Measurements from ENCODE around the gene MBOAT2. TPM values are rescaled to one million over a fixed set of nuclear protein-coding genes. Genes with fewer than 3 reads are reported as not detected.

MBOAT2 gene
- total RNA-seq, 5 donors from 2014 or later (not counting 1 experiment from before 2014, with no cell fraction given) = 1.3 to 3.0 (median 2.7) TPM

- H3K4me3 Mint-ChIP-seq = no peak overlapping the region
- H3K36me3 Mint-ChIP-seq = no peaks in the 10 kb centered on the region
- DNase-seq = no peak
- H3K9me3 Mint-ChIP-seq = no peaks in the 10 kb centered on the region
- Histone ChIP-seq H3K27me3 (replicated peaks in 1 of 2; ENCODE audit: control insufficient read depth in 2 of 2, extremely low read depth in 1 of 2, insufficient read depth in 2 of 2, low read length in 1 of 2) (no peaks in the 10 kb centered on the region), H3K4me1 (ENCODE audit: control insufficient read depth in 1 of 2, extremely low read depth in 1 of 2, insufficient read depth in 2 of 2, low read length in 2 of 2) (no peaks in the 10 kb centered on the region), H3K4me3 (ENCODE audit: control insufficient read depth in 1 of 2, extremely low read depth in 1 of 2, low read length in 1 of 2) (no peak overlapping the region), H3K27ac (ENCODE audit: low read length) (no peak overlapping the region), H3K9me3 (no peaks in the 10 kb centered on the region), H3K36me3 (ENCODE audit: control insufficient read depth in 2 of 2, extremely low read depth in 1 of 2, insufficient read depth in 1 of 2, low read length in 1 of 2) (no peaks in the 10 kb centered on the region)
- no peaks in the 10 kb centered on the region for H3K4me1 Mint-ChIP-seq
- WGBS (ENCODE audit: insufficient coverage) = 93% methylated on average over 7 of the region's 8 CpGs
- no peaks in the 10 kb centered on the region for H3K27me3 Mint-ChIP-seq
- no peak for ATAC-seq (replicated peaks in 1 of 4)
- ChIA-PET POLR2A (no interaction called here), CTCF (no interaction called here)
- no peak overlapping the region for H3K27ac Mint-ChIP-seq
Observed at GRCh38 chr2:8888963-8889362, 114.5 kb downstream of the MBOAT2 start.

DNA sequence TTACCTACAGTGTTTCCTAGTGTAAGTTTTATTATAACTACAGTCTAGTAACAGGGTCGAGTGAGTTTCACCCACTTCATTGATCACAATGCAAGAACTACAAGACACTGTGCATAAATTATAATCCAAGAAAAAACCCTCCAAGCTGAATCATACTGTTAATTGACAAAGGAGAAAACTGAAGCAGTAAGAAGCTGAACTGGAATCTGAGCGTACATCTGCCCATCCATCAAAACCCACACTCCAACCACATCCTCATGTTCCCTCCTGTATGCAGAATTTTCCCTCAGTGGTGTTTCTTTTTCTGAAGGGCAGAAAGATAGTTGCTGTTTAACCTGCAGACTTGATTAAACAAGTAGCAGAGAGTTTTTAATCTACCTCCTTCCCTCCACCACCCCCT, 116.6 kb downstream of the MBOAT2 start:
- Mint-ChIP-seq H3K4me3 (no peak overlapping the region), H3K4me1 (no peaks in the 10 kb centered on the region), H3K36me3 (no peaks in the 10 kb centered on the region), H3K27ac (no peak overlapping the region), H3K27me3 (no peaks in the 10 kb centered on the region), H3K9me3 (no peaks in the 10 kb centered on the region)
- POLR2A ChIA-PET = no interaction called here
- Histone ChIP-seq H3K4me1 (ENCODE audit: control insufficient read depth in 1 of 2, extremely low read depth in 1 of 2, insufficient read depth in 2 of 2, low read length in 2 of 2) (no peaks in the 10 kb centered on the region), H3K4me3 (ENCODE audit: control insufficient read depth in 1 of 2, extremely low read depth in 1 of 2, low read length in 1 of 2) (no peak overlapping the region), H3K27ac (ENCODE audit: low read length) (no peak overlapping the region), H3K9me3 (no peaks in the 10 kb centered on the region), H3K36me3 (ENCODE audit: control insufficient read depth in 2 of 2, extremely low read depth in 1 of 2, insufficient read depth in 1 of 2, low read length in 1 of 2) (no peaks in the 10 kb centered on the region), H3K27me3 (replicated peaks in 1 of 2; ENCODE audit: control insufficient read depth in 2 of 2, extremely low read depth in 1 of 2, insufficient read depth in 2 of 2, low read length in 1 of 2) (no peaks in the 10 kb centered on the region)
- no CpG with 5 or more reads among the region's 2 CpGs for WGBS (ENCODE audit: insufficient coverage)
- DNase-seq = no peak
- CTCF ChIA-PET = no interaction called here
- no peak for ATAC-seq (replicated peaks in 1 of 4)

DNA sequence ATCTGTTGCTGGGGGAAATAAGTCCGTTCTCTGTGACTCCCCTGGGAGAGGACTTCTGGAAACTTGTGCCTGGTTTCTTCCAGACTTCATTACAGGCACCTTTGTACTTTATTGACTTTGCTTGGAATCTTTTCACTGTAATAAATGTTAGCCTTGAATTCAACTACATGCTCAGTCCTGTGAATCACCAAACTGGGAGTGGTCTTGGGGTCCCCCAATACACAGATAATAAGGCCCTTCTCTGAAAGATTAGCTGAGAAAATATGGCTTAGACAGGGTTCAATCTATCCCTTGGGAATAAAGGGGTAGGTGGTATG, 117.3 kb downstream of the MBOAT2 start:
- ChIA-PET CTCF (no interaction called here), POLR2A (no interaction called here)
- WGBS (ENCODE audit: insufficient coverage) = no CpG with 5 or more reads among the region's 1 CpG

GRCh38 chr2:8885449-8886201, 117.9 kb downstream of the MBOAT2 start:
- Histone ChIP-seq H3K27me3 (replicated peaks in 1 of 2; ENCODE audit: control insufficient read depth in 2 of 2, extremely low read depth in 1 of 2, insufficient read depth in 2 of 2, low read length in 1 of 2) (no peaks in the 10 kb centered on the region), H3K36me3 (ENCODE audit: control insufficient read depth in 2 of 2, extremely low read depth in 1 of 2, insufficient read depth in 1 of 2, low read length in 1 of 2) (no peaks in the 10 kb centered on the region), H3K9me3 (no peaks in the 10 kb centered on the region), H3K4me1 (ENCODE audit: control insufficient read depth in 1 of 2, extremely low read depth in 1 of 2, insufficient read depth in 2 of 2, low read length in 2 of 2) (no peaks in the 10 kb centered on the region), H3K27ac (ENCODE audit: low read length) (no peak overlapping the region), H3K4me3 (ENCODE audit: control insufficient read depth in 1 of 2, extremely low read depth in 1 of 2, low read length in 1 of 2) (no peak overlapping the region)
- H3K27ac Mint-ChIP-seq = no peak overlapping the region
- CTCF ChIA-PET = interaction anchor here in 1 of 2 donors (0.5 kb wide), 1 partner anchor 29 kb away, joined by 3 read pairs; no protein-coding TSS in a partner anchor
- H3K9me3 Mint-ChIP-seq = no peaks in the 10 kb centered on the region
- H3K4me3 Mint-ChIP-seq = no peak overlapping the region
- H3K36me3 Mint-ChIP-seq = peaks cover 3% of the 10 kb centered on the region
- no peak for ATAC-seq (replicated peaks in 1 of 4)
- no peak for DNase-seq
- POLR2A ChIA-PET = no interaction called here
- 97% methylated on average over 5 of the region's 7 CpGs for WGBS (ENCODE audit: insufficient coverage)
- H3K27me3 Mint-ChIP-seq = peaks cover 0 to 4% of the 10 kb centered on the region in 2 donors
- no peaks in the 10 kb centered on the region for H3K4me1 Mint-ChIP-seq

More for the DNA sequence above, 117.3 kb downstream of the MBOAT2 start:
- H3K27ac ChIP-seq (ENCODE audit: low read length) = no peak overlapping the region
- Mint-ChIP-seq H3K9me3 (no peaks in the 10 kb centered on the region), H3K4me3 (no peak overlapping the region), H3K36me3 (no peaks in the 10 kb centered on the region), H3K27ac (no peak overlapping the region), H3K27me3 (no peaks in the 10 kb centered on the region), H3K4me1 (no peaks in the 10 kb centered on the region)
- ATAC-seq (replicated peaks in 1 of 4) (no peak), DNase-seq (no peak)
- H3K27me3 ChIP-seq (replicated peaks in 1 of 2; ENCODE audit: control insufficient read depth in 2 of 2, extremely low read depth in 1 of 2, insufficient read depth in 2 of 2, low read length in 1 of 2) = no peaks in the 10 kb centered on the region
- H3K4me3 ChIP-seq (ENCODE audit: control insufficient read depth in 1 of 2, extremely low read depth in 1 of 2, low read length in 1 of 2) = no peak overlapping the region
- H3K4me1 ChIP-seq (ENCODE audit: control insufficient read depth in 1 of 2, extremely low read depth in 1 of 2, insufficient read depth in 2 of 2, low read length in 2 of 2) = no peaks in the 10 kb centered on the region
- no peaks in the 10 kb centered on the region for H3K36me3 ChIP-seq (ENCODE audit: control insufficient read depth in 2 of 2, extremely low read depth in 1 of 2, insufficient read depth in 1 of 2, low read length in 1 of 2)
- no peaks in the 10 kb centered on the region for H3K9me3 ChIP-seq

- H3K9me3 ChIP-seq = no peaks in the 10 kb centered on the region
- ChIA-PET CTCF (no interaction called here), POLR2A (no interaction called here)
- Mint-ChIP-seq H3K4me3 (no peak overlapping the region), H3K9me3 (no peaks in the 10 kb centered on the region), H3K27ac (no peak overlapping the region), H3K27me3 (peaks cover 0 to 5% of the 10 kb centered on the region in 2 donors), H3K4me1 (no peaks in the 10 kb centered on the region), H3K36me3 (peaks cover 5% of the 10 kb centered on the region)
- H3K4me3 ChIP-seq (ENCODE audit: control insufficient read depth in 1 of 2, extremely low read depth in 1 of 2, low read length in 1 of 2) = no peak overlapping the region
- no peak for ATAC-seq (replicated peaks in 1 of 4)
- no peaks in the 10 kb centered on the region for H3K27me3 ChIP-seq (replicated peaks in 1 of 2; ENCODE audit: control insufficient read depth in 2 of 2, extremely low read depth in 1 of 2, insufficient read depth in 2 of 2, low read length in 1 of 2)
- no peak overlapping the region for H3K27ac ChIP-seq (ENCODE audit: low read length)
- no CpG with 5 or more reads among the region's 4 CpGs for WGBS (ENCODE audit: insufficient coverage)
- no peak for DNase-seq
- H3K4me1 ChIP-seq (ENCODE audit: control insufficient read depth in 1 of 2, extremely low read depth in 1 of 2, insufficient read depth in 2 of 2, low read length in 2 of 2) = no peaks in the 10 kb centered on the region
- H3K36me3 ChIP-seq (ENCODE audit: control insufficient read depth in 2 of 2, extremely low read depth in 1 of 2, insufficient read depth in 1 of 2, low read length in 1 of 2) = no peaks in the 10 kb centered on the region
Observed at GRCh38 chr2:8884812-8885211, 118.7 kb downstream of the MBOAT2 start.

- H3K4me1 ChIP-seq (ENCODE audit: control insufficient read depth in 1 of 2, extremely low read depth in 1 of 2, insufficient read depth in 2 of 2, low read length in 2 of 2) = no peaks in the 10 kb centered on the region
- no peak overlapping the region for H3K4me3 ChIP-seq (ENCODE audit: control insufficient read depth in 1 of 2, extremely low read depth in 1 of 2, low read length in 1 of 2)
- Mint-ChIP-seq H3K36me3 (peaks cover 5% of the 10 kb centered on the region), H3K27me3 (peaks cover 2 to 5% of the 10 kb centered on the region in 2 donors), H3K4me1 (no peaks in the 10 kb centered on the region), H3K27ac (no peak overlapping the region), H3K9me3 (no peaks in the 10 kb centered on the region), H3K4me3 (no peak overlapping the region)
- no peaks in the 10 kb centered on the region for H3K36me3 ChIP-seq (ENCODE audit: control insufficient read depth in 2 of 2, extremely low read depth in 1 of 2, insufficient read depth in 1 of 2, low read length in 1 of 2)
- H3K27me3 ChIP-seq (replicated peaks in 1 of 2; ENCODE audit: control insufficient read depth in 2 of 2, extremely low read depth in 1 of 2, insufficient read depth in 2 of 2, low read length in 1 of 2) = no peaks in the 10 kb centered on the region
- WGBS (ENCODE audit: insufficient coverage) = 93% methylated on average over 5 of the region's 5 CpGs
- H3K27ac ChIP-seq (ENCODE audit: low read length) = no peak overlapping the region
- POLR2A ChIA-PET = no interaction called here
- no peak for ATAC-seq (replicated peaks in 1 of 4)
- DNase-seq = no peak
- H3K9me3 ChIP-seq = no peaks in the 10 kb centered on the region
- CTCF ChIA-PET = no interaction called here
Observed at GRCh38 chr2:8882094-8882493, 121.4 kb downstream of the MBOAT2 start.

- H3K36me3 Mint-ChIP-seq = peaks cover 5% of the 10 kb centered on the region
- no peak overlapping the region for H3K27ac ChIP-seq (ENCODE audit: low read length)
- H3K4me1 ChIP-seq (ENCODE audit: control insufficient read depth in 1 of 2, extremely low read depth in 1 of 2, insufficient read depth in 2 of 2, low read length in 2 of 2) = no peaks in the 10 kb centered on the region
- H3K27me3 ChIP-seq (replicated peaks in 1 of 2; ENCODE audit: control insufficient read depth in 2 of 2, extremely low read depth in 1 of 2, insufficient read depth in 2 of 2, low read length in 1 of 2) = no peaks in the 10 kb centered on the region
- 100% methylated on average over 1 of the region's 4 CpGs for WGBS (ENCODE audit: insufficient coverage)
- H3K4me1 Mint-ChIP-seq = peaks cover 0 to 2% (median 0%) of the 10 kb centered on the region in 3 donors
- no peak for DNase-seq
- ChIA-PET POLR2A (no interaction called here), CTCF (no interaction called here)
- no peaks in the 10 kb centered on the region for H3K9me3 ChIP-seq
- no peak overlapping the region for H3K4me3 Mint-ChIP-seq
- H3K27me3 Mint-ChIP-seq = peaks cover 2 to 7% of the 10 kb centered on the region in 2 donors
- no peak for ATAC-seq (replicated peaks in 1 of 4)
- no peak overlapping the region for H3K4me3 ChIP-seq (ENCODE audit: control insufficient read depth in 1 of 2, extremely low read depth in 1 of 2, low read length in 1 of 2)
- H3K9me3 Mint-ChIP-seq = no peaks in the 10 kb centered on the region
- no peaks in the 10 kb centered on the region for H3K36me3 ChIP-seq (ENCODE audit: control insufficient read depth in 2 of 2, extremely low read depth in 1 of 2, insufficient read depth in 1 of 2, low read length in 1 of 2)
- H3K27ac Mint-ChIP-seq = no peak overlapping the region
Observed at GRCh38 chr2:8877894-8878293, 125.6 kb downstream of the MBOAT2 start.

Data from T-cell (primary cell).